Psoas muscle (tissue), 8 donors: Measurements from ENCODE around the gene GATM. TPM values are rescaled to one million over a fixed set of nuclear protein-coding genes. Genes with fewer than 3 reads are reported as not detected.

ENCODE experiments used
- ATAC-seq, 4 donors: fragments of 200-7000 bp; cut with Tn5 transposase; one replicate each; pipeline ENCODE4 v1.9.1; 2020; ENCODE audit warnings: moderate library complexity in 3 of 4, mild to moderate bottlenecking in 2 of 4
- DNase-seq, 2 donors: peaks; one replicate each; pipeline ENCODE4 v3.0.0-alpha.2; 2020
- H3K27ac ChIP-seq: fragments of 200-600 bp; one replicate; pipeline ENCODE4 v1.8.0; 2022
- H3K27me3 ChIP-seq, 3 donors: fragments of 200-600 bp in 1 of 3; one replicate each; pipeline versions ENCODE4 v1.6.1 to v1.8.0; 2013 to 2022; ENCODE audit warnings: low read length in 2 of 3, mild to moderate bottlenecking in 2 of 3, moderate library complexity in 1 of 3; ENCODE audit not compliant: insufficient read depth in 3 of 3
- H3K36me3 ChIP-seq, 2 donors: fragments of 200-600 bp in 1 of 2; one replicate each; pipeline versions ENCODE4 v1.6.1 to v1.8.0; 2013 to 2022; ENCODE audit warnings: low read depth in 1 of 2, mild to moderate bottlenecking in 1 of 2, moderate library complexity in 1 of 2; ENCODE audit not compliant: insufficient read depth in 1 of 2
- H3K4me1 ChIP-seq: fragments of 200-600 bp; one replicate; pipeline ENCODE4 v1.8.0; 2022
- H3K4me3 ChIP-seq: fragments of 200-600 bp; one replicate; pipeline ENCODE4 v1.8.0; 2022; ENCODE audit warnings: mild to moderate bottlenecking
- H3K9me3 ChIP-seq: fragments of 200-600 bp; one replicate; pipeline ENCODE4 v1.8.0; 2022
- WGBS, 3 donors: extraction: QIAGEN DNeasy Blood & Tissue Kit; methylation state at CpG; one replicate each; pipeline versions ENCODE4 v1.1.6 to v1.1.7; 2013; 5-methylcytosine and 5-hydroxymethylcytosine counted together
- intact Hi-C, 2 donors: fragments of 100-400 bp; cut with DNase I; formaldehyde crosslinking; loops; one replicate each; pipeline versions ENCODE4 v1.11.0 to v1.14.2; 2022
- polyA plus RNA-seq, 3 donors: library from polyadenylated mRNA; stranded (reverse); fragments of 200-250 nt; gene quantifications; one replicate each; pipeline ENCODE4 v1.2.3, GENCODE V29; 2013
- total RNA-seq, 4 donors: library from RNA; stranded (reverse); fragmentation: NEBNext Ultra II Directional in 2 of 4; extraction: Animal tissue kit (Norgen Biotek cat#: 25700) in 2 of 4; gene quantifications; one replicate each; pipeline versions ENCODE4 v1.2.1 to v1.2.4, GENCODE V29; 2021 to 2023
- TF ChIP-seq, protein P1 (sequence below): fragments of 200-600 bp; IDR thresholded peaks from one replicate; pipeline ENCODE4 v1.8.0; 2022; ENCODE audit warnings: antibody characterized with exemption
- donor health status: healthy with polysubstance abuse.
- donor health status: DM: no; HTN: no; CAD: no; lungs with moderate emphysema.
- donor health status: Bipolar disorder and iron deficiency.
- donor health status: healthy.
- donor health status: DM: yes; HTN: yes; CAD: no.
- donor health status: DM: no; HTN: no; CAD: no.
- donor health status: DM: no; HTN: no; CAD: no.
- donor health status: DM: yes; HTN: yes; CAD: no.

The GATM gene
- total and polyA plus RNA-seq, 7 donors: 13.1 to 41.3 (median 21.3) TPM

DNA sequence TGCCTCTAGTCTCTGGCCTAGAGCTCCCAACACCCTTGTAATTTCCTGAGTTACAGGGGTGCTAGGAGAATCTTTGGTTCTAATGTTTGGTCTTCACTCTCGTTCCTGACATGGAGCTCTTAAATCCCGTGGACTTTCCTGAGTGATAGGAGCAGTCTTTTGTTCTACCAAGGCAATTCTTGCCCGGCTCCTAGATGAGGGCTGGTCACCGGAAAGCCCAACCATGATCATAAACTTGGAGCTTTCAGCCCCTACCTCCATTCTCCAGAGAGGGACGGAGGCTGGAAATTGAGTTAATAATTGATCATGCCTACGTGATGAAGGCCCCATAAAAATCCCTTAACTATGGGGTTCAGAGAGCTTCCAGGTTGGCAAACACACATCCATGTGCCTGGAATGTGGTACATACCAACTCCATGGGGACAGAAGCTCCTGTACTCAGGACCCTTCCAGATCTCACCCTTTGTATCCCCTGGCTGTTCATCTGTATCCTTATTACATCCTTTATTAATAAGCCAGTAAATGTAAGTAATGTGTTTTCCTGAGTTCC is 18.8 kb upstream of the GATM start:
- Histone ChIP-seq H3K27me3 (no peaks in the 10 kb centered on the region), H3K4me1 (peaks cover 8% of the 10 kb centered on the region), H3K9me3 (no peaks in the 10 kb centered on the region), H3K27ac (no peak overlapping the region), H3K4me3 (no peak overlapping the region), H3K36me3 (no peaks in the 10 kb centered on the region)
- no peak for DNase-seq
- TF ChIP-seq, protein P1, sequence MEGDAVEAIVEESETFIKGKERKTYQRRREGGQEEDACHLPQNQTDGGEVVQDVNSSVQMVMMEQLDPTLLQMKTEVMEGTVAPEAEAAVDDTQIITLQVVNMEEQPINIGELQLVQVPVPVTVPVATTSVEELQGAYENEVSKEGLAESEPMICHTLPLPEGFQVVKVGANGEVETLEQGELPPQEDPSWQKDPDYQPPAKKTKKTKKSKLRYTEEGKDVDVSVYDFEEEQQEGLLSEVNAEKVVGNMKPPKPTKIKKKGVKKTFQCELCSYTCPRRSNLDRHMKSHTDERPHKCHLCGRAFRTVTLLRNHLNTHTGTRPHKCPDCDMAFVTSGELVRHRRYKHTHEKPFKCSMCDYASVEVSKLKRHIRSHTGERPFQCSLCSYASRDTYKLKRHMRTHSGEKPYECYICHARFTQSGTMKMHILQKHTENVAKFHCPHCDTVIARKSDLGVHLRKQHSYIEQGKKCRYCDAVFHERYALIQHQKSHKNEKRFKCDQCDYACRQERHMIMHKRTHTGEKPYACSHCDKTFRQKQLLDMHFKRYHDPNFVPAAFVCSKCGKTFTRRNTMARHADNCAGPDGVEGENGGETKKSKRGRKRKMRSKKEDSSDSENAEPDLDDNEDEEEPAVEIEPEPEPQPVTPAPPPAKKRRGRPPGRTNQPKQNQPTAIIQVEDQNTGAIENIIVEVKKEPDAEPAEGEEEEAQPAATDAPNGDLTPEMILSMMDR: no peak
- intact Hi-C loops: loop anchor here in 1 of 2 donors (2.0 kb wide), 1 partner anchor 234 kb away; no protein-coding TSS in a partner anchor
- 75 to 80% (median 78%) methylated on average over 6 of the region's 6 CpGs for WGBS, 3 donors
- ATAC-seq: no peak

DNA sequence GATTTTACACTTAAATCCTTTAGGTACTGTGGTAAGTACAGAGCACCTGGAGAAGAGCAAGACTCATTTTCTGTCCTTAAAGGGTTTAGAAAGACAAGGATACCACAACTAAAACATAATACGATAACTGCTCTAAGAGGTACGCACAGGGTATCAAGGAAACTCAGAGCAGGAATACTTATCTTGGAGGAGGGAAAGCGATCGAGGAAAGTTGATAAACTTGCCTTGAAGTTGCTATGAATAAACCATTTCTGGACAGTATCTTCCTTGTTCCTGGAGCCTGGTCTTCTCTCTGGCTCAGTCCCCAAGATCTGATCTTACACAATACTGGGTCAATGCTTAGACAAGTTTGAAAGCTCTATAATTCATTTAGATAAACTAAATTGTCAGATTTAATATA is 17.6 kb upstream of the GATM start:
- DNase-seq: no peak
- intact Hi-C loops: loop anchor here in 1 of 2 donors (2.0 kb wide), 1 partner anchor 233 kb away; no protein-coding TSS in a partner anchor
- no peaks in the 10 kb centered on the region for H3K36me3 ChIP-seq
- no peaks in the 10 kb centered on the region for H3K9me3 ChIP-seq
- peaks cover 1% of the 10 kb centered on the region for H3K4me1 ChIP-seq
- no peaks in the 10 kb centered on the region for H3K27me3 ChIP-seq
- H3K4me3 ChIP-seq: no peak overlapping the region
- TF ChIP-seq, protein P1: no peak
- H3K27ac ChIP-seq: no peak overlapping the region
- ATAC-seq: no peak
- 92 to 96% (median 96%) methylated on average over 4 of the region's 4 CpGs for WGBS, 3 donors

DNA sequence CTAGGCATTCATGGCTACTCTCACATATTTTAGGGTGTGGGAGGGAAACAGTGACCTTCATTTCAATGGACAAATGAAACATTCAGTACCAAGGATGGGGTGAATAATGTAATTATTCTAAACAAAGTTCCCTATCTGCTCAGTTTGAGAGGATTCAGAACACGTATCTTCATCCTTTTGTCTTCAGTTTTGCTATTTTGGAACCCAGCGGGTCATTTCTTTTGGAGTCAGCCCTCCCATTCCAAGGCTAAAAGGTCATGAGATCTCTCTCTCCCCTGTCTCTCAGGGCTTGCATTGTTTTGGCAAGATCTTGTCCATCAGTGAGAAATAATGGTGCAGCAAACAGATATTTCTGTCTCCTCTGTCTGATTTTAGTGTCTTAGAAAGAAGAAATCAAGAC is 16.3 kb upstream of the GATM start:
- H3K4me1 ChIP-seq: no peaks in the 10 kb centered on the region
- DNase-seq: no peak
- H3K27ac ChIP-seq: no peak overlapping the region
- no peaks in the 10 kb centered on the region for H3K36me3 ChIP-seq
- 75 to 82% (median 79%) methylated on average over 2 of the region's 2 CpGs for whole genome bisulfite sequencing, 3 donors
- intact Hi-C loops: no loop called here
- H3K4me3 ChIP-seq: no peak overlapping the region
- no peaks in the 10 kb centered on the region for H3K27me3 ChIP-seq
- TF ChIP-seq, protein P1: no peak
- ATAC-seq: no peak
- H3K9me3 ChIP-seq: no peaks in the 10 kb centered on the region

DNA sequence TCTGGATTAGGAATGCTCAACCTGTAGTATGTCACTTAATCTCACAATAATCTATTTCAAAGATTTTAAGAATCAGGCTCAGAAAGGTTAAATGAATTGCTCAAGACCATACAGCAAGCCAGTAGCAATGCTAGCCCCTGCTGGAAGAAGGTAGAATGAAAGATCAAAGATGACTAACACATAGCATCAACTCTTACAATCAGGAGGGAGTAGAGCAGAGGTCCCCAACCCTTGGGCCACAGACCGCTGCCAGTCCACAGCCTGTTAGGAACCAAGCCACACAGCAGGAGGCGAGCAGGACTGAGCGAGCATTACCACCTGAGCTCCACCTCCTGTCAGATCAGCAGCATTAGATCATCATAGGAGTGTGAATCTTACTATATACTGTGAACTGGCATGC is 15.5 kb upstream of the GATM start:
- 74 to 86% (median 81%) methylated on average over 3 of the region's 3 CpGs for WGBS, 3 donors
- Histone ChIP-seq H3K27ac (no peak overlapping the region), H3K4me3 (no peak overlapping the region), H3K4me1 (no peaks in the 10 kb centered on the region), H3K9me3 (no peaks in the 10 kb centered on the region), H3K36me3 (no peaks in the 10 kb centered on the region), H3K27me3 (no peaks in the 10 kb centered on the region)
- intact Hi-C loops: no loop called here
- TF ChIP-seq, protein P1: no peak
- no peak for ATAC-seq
- DNase-seq: no peak

DNA sequence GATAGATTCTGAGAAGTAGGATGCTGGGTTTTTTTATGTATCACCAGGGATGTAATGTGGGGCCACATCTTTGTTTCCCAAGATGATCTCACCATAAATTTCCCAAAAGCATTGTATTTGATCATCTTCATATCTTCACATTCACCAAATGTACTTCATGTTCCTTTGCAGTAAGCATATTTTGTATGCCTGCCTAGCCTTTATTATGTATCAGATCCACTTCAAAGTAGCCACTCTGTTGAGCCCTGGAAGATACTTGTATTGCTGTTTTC is 14.2 kb upstream of the GATM start:
- ATAC-seq (no peak), DNase-seq (no peak)
- no peak overlapping the region for H3K4me3 ChIP-seq
- no peaks in the 10 kb centered on the region for H3K27me3 ChIP-seq
- H3K9me3 ChIP-seq: no peaks in the 10 kb centered on the region
- peaks cover 3% of the 10 kb centered on the region for H3K4me1 ChIP-seq
- H3K27ac ChIP-seq: no peak overlapping the region
- TF ChIP-seq, protein P1: no peak
- no peaks in the 10 kb centered on the region for H3K36me3 ChIP-seq
- intact Hi-C loops: no loop called here
